Panc1 (cell line): ENCODE data around the gene WDR64.

Source experiments
- REST ChIP-seq, 2 experiments: IDR thresholded peaks; 2 replicates each; pipeline ENCODE4 v1.6.1; 2011 to 2012; ENCODE audit warnings: low read depth in 2 of 2, control low read depth in 1 of 2, low read length in 1 of 2, mild to moderate bottlenecking in 1 of 2, moderate library complexity in 1 of 2; ENCODE audit not compliant: insufficient read depth in 1 of 2
- TF ChIP-seq, protein P1 (sequence below): fragments of 450-650 bp; IDR thresholded peaks from 2 replicates; pipeline ENCODE4 v1.5.1; 2017; ENCODE audit warnings: mild to moderate bottlenecking

DNA sequence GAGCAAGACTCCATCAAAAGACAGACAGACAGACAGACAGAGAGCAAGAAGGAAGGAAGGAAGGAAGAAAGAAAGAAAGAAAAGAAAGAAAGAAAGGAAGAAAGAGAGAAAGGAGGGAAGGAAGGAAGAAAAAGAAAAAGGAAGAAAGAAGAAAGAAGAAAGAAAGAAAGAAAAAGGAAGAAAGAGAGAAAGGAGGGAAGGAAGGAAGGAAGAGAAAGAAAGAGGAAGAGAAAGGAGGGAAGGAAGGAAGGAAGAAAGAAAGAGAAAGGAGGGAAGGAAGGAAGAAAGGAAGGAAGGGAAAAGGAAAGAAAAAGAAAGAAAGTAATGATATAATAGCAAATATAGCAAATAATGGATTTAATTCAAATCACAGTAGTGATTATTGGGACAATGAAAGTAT lies 44.6 kb upstream of the WDR64 start:
- TF ChIP-seq, protein P1, sequence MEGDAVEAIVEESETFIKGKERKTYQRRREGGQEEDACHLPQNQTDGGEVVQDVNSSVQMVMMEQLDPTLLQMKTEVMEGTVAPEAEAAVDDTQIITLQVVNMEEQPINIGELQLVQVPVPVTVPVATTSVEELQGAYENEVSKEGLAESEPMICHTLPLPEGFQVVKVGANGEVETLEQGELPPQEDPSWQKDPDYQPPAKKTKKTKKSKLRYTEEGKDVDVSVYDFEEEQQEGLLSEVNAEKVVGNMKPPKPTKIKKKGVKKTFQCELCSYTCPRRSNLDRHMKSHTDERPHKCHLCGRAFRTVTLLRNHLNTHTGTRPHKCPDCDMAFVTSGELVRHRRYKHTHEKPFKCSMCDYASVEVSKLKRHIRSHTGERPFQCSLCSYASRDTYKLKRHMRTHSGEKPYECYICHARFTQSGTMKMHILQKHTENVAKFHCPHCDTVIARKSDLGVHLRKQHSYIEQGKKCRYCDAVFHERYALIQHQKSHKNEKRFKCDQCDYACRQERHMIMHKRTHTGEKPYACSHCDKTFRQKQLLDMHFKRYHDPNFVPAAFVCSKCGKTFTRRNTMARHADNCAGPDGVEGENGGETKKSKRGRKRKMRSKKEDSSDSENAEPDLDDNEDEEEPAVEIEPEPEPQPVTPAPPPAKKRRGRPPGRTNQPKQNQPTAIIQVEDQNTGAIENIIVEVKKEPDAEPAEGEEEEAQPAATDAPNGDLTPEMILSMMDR, result no peak
- TF ChIP-seq REST (IDR thresholded peaks at IDR 0.05; ENCODE audit: insufficient read depth in 1 of 2, low read depth in 2 of 2, low read length in 1 of 2), result no peak
